SHP77 treated with DMSO at 0.1 percent for 48 hours (cell line): ENCODE measurements around the gene THRB.

Experiments used
- DNase-seq: peaks from one replicate; lab custom pipeline; 2025; lab: John Stamatoyannopoulos, UW

The THRB gene

DNA sequence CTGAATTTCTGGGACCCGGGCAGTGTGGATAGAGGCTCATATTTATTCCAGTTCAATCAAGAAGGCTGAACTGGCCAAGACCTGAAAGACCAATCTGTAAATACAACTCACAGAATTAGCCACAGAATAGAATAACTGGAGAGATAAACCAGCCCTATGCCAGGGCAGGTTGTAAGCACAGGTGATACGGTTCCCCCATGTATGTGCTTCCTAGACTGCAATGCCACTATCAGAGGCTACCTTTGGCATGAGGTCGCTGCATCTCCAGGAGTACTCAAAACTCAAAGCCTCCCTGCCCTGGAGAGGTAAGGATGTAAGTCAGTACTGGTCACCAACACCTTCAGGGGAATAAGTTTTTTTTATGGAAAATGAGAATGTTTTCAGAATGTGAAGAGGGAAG, 314.0 kb downstream of the THRB start:
- DNase-seq: no peak

DNA sequence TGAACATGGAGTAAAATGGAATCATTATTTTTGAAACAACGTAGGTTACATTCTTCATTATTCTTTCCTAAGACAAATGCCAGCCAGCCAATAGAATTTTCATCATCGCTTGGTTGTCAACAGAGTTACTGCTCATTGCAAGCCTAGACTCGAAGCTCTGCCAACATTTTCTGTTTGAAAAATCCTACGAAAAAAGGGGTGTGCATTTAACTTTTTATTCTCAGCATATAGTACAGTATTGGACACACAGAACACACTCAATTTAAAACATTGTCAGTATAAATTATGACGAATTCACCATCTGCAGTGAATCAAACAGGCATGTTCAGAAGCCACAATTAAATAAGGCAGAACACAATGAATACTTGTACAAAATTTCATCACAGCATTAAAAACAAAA, 317.4 kb downstream of the THRB start:
- DNase-seq: no peak

DNA sequence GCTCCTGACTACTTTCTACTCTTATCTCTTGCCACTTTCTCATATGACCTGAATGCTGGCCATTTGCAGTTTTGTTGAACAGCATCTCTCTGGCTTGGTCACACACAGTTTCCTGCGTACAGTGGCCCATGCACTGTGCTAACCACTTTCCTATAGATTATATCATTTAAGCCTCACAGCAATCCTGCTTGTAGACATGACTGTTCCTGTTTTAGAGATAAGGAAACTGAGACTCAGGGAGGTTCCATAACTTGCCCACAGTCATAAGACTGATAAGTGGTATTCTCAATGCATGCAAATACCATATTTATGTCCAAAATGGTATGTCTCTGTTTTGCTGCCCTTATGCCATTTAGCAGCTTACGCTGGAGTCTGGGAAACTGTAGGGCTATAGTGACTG, 320.0 kb downstream of the THRB start:
- no peak for DNase-seq

DNA sequence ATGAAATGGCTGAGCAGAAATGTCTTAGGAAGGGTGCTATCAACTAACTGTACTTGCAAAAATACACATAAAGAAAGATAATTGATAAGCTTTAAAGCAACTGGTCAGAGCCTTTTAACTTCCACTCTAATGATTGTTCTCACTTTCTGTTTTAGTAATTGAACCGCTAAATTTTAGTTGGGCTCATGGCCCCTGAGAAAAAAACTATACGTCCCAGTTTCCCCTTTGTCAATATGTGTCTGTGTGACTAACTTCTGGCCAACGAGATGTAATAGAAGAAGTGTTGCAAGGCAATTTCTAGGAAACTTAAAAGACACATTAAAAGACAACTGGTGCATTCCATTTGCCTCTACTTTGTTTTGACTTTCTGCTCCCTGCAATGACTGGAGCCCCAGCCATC, 325.7 kb downstream of the THRB start:
- no peak for DNase-seq

DNA sequence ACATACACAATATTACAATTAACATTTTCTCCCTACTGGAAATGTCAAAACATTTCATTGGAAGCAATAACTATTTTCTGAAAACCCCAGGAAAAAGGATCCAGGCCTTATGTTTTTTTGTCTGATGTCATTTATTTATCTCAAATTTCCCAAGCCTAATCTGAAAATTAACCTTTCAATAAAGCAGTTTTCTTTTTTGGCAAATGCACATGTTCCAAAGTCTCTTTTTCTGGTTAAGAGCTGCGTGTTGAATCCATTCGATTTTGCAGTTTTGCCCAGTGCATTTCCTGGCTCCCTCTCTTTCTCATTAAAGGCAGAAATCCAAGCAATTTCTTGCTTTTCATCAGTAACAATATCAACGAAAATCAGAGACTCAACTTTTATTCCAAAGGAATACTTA, 327.2 kb downstream of the THRB start:
- no peak for DNase-seq

DNA sequence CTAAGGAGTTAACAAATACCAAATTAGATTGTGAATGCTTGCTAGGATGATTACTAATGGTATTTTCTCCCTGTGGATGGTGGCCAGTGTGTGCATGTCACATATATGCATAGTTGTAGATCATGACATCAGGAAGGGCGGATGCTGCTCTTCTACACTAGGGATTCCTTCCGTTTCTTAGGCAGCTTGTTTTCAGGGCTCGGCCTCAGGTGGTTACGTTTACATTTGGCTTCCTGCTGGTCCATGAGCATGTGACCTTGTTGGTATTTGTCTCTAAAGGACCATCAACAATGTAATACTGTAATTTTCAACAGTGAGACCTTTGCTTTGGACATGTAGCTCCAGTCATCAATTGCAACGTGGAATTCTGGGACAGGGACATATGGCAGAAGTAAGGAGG, 328.1 kb downstream of the THRB start:
- no peak for DNase-seq

DNA sequence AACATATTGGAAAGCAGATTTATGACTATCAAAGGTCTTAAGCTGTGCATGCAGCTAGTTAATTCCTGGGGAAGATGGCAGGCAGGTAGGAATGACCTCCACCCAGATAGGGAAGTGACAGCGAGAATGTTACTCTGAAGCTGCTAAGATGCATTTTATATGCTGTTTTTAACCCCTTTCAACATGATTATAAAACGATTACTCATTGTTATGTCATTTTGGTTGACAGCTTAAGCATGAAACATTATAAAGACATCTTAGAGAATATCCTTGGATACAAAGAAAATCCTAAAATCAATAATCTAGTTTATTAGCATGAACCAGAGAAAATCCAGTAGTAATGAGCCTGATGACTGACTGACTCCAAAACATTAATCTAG, 329.1 kb downstream of the THRB start:
- no peak for DNase-seq

DNA sequence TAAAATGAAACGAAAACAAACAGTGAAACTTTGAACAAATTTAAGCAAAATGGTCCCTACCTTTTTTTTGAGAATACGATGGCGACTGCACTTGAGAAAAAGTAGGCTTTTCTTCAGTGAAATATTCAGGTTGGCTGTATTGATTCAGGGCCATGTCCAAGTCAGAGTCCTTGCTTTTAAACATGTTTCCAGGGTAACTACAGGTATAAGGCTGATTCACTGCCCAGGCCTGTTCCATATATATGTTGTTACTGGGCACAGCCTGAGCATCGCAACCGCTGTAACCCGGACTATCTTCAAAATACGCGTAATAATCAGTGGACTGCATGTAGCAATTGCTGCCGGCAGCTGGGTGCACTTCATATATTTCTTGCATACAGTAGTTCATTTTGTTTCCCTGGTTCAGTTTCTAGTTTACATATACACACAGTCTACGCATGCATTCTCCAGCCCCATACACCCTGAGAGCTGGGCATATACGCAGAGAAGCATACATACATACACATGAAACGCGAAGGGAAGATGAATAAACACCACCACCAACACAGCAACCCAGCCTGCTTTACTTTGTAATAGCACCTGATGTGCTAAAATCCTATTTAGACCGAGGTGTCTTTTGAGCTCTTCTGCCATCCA, 329.6 kb downstream of the THRB start:
- DNase-seq: no peak

DNA sequence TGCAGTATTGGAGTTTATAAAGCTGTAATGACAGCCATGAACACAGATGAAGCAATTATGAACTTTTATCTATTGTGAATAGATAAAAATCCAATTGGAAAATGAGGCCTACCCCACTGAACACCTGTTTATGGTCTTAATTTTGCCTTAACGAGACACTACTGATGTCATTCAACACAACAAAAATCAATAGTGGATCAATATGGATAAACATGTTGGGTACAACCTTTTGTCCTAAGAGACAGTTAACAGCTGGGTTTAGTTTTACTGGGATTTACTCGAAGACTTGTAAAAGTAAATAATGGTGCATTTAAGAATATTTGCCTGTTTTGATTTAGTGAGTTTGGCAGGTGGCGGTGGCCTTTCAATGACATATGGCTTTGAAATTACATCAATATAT, 331.7 kb downstream of the THRB start:
- DNase-seq: no peak

DNA sequence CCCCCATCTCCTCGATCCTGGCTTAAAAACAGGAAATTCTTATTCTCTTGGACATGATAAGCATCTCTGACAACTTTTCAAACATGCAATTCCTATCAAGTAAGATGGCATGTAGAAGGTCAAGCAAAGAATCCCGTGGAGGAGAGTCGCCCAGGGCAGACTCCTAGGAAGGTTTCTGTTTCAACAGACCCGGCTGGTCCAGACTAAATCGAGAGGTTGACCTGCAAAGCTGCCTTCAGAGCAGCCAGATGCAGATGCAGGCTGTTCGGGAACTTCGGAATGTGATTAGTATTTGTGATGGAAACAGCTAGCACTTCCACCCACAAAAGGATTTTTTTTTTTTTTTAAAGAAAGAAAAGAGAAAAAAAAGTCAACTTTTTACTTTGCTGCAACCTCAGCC, 332.8 kb downstream of the THRB start:
- no peak for DNase-seq

DNA sequence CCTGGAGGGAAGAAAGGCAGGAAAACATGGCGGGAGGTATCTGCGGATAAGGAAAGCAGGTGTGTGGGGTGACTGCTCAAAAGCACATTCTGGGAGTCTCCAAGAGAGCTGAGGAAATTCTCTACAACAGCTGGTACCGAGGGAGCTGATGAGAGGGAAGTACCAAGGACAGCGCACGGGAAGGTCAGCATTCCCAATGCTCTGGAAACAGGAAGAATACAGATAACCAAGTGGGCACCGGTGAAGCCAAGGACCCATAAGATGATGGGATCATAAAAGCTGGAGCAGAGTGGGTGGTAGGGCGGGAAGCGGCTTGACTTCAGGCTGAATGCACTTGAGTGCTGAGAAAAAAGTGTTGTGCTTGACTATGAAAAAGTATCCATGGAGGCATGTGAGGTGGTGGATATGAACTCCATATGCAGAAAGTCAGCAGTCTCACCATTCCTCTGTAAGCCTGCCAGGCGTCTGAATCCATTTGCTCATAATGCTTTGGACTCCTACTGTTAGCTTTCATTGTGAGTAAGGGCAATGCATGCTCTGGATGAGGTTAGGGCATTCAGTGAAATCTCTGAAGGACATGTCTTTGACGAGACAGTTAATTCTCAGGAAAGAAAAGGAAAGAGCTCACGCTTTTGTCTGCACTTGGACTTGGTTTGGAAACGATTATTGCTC, 334.1 kb downstream of the THRB start:
- DNase-seq: no peak

DNA sequence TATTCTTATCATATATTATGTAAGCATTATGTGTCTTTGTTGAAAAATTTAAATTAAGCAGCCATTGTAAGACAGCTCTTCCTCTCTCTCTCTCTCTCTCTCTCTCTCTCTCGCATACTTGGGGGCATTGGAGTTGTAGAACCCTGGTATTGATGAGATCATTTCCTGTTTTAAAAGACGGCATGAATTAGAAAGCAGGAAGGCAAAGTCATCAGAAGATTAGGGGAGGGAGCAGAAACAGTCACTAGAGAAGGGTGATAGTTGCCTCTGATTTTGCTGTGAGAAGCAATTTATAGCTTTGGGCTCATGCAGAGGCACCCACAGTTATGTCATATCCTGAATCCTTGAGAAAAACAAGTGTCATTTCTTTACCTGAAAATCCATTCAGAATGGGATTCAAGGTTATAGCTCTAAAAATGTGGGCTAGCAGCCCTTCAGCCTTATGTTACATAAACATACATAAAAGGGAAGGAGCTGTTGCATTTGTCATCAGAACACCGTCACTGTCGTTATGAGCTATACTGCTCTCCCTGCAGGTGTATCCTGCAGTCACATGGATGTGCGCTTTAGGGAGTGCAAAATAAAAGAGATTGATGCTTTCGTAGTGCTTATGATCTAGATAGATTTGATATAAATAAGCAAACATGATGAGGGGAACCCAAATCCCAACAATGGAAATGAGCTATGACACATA, 335.7 kb downstream of the THRB start:
- no peak for DNase-seq

DNA sequence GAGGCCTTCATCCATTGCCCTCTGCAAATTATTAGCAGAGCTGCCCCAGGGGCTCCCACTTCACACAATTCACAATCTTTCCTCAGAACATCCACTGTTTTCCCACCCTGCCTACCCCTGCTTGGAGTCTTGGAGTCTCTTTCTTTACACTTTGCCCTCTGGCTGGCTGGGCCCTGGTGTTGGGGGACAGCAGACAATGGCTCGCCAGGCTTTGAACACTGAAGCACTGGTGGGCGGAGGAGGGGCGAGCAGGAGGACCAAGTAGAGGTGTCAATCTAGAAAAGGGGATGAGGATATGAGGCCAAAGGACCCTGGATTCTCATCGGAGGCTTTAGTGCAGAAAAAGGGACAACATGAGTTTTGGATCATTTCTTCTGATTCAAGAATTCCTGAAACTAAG, 337.5 kb downstream of the THRB start:
- no peak for DNase-seq

DNA sequence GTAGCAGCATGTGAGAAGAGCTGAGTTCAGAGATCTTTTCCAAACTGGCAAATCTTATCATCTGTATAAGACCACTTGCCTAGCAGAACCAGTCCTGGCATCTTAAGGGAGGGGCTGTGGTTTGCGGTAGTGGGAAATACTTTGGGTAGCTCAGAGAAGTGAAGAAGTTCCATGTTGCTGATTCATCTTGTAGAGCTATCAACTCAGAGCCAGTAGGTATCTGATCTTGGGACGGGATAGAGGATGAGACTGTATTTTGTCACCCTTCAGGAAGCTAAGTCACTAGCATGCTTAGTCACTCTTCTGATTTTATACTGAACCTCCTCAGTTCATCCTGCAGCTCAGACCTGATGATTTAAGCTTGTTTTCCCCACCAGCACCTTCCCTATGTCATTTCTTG, 338.2 kb downstream of the THRB start:
- DNase-seq: no peak

DNA sequence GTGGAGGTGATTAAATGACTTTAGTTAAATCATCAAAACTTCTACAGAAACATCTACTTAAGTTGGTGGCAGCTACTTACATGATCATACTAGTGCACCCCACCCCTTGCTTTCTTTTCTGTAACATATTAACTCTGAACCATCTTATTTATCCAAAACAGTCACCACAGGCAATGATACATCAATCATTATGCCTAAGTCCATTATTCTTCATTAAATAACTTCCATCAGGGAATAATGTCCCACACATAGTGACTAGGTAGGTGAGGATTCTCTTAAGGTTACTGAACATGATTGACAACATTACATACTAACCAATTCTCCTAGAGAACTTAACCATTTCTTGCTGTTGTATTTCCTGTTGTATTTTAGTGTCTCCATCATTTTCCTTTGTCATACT, 339.4 kb downstream of the THRB start:
- DNase-seq: no peak

DNA sequence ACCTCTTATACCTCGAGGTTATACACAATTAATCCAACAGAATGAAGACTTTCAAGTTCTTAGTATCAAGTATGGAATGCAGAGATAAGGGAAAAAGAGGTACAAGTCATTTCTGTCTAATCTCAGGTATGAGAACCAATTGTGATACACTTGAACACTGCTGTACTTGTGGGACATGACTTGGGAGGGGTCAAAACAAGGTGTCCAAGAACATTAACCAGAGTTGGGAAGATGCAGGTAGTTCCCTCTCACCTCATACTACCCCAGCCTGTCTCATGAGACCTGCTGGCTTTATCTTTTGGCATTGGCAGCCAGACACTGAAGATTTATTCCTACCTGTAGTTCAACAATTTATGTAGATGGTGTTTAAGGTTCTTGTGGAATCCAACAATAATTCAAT, 339.9 kb downstream of the THRB start:
- no peak for DNase-seq

DNA sequence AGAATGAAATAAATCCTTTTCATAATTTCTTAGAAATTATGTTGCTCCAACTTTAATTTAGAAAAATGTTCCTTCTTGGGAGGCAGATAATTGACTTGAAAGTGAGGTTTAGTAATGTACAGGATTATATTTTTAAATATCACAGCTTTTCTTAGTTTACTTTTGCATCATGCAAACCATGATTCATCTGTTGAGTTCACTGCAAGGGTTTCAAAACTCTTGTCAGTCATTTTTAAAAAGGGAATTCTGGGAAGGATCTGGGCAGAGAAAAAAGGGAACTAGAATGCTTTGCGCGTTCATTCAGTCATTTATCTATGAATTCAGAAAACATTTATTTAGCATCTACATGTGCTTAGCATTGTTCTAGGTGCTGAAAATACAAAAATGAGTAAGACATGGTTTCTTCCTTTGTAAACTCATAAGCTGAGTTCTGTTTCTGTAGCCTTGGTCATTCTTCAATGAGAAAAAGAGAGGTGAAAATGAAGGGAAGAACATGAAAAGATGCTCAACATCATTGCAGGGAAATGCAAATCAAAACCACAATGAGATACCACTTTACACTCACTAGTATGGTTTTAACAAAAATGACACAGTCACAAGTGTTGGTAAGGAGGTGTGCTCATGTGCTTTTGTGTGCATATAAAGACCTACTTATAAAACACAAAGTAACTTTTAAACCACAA, 340.5 kb downstream of the THRB start:
- DNase-seq: no peak

DNA sequence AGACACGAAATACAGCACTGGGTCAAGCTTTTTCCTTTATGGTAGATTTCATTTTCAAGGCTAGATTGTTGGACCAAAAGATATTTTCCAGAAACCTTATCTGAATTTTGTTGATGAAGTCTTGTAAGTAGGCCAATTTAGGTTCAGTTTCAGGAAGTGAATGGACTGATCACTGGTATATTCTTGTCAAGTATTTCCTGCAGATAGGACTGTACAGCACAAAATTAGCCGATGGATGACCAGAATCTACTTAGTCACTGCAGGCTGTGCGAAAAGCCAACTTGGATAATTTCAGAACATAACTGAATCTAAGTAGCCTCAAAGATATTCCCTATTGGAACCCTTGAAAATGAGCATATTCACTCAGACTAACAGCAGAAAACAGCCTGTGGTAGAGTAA, 343.1 kb downstream of the THRB start:
- DNase-seq: no peak

DNA sequence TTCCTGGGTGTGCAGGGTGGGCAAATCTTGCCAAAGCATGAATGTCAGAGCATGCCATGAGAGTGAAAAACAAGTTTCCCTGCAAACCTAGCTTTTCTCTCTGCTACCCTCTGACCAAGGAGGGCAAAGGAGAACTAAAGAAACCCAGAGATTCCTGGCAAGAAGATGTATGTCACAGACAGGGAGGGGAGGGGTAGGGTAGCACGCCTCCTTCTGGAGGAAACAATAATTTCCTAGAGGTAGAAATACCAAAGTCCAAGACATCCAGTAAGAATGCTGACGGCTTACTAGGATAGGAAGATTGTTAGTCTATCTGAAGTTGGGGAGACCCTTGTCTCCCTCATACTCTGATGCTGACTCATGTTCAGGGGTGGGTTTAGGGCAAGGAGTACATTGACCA, 345.6 kb downstream of the THRB start:
- DNase-seq: no peak

DNA sequence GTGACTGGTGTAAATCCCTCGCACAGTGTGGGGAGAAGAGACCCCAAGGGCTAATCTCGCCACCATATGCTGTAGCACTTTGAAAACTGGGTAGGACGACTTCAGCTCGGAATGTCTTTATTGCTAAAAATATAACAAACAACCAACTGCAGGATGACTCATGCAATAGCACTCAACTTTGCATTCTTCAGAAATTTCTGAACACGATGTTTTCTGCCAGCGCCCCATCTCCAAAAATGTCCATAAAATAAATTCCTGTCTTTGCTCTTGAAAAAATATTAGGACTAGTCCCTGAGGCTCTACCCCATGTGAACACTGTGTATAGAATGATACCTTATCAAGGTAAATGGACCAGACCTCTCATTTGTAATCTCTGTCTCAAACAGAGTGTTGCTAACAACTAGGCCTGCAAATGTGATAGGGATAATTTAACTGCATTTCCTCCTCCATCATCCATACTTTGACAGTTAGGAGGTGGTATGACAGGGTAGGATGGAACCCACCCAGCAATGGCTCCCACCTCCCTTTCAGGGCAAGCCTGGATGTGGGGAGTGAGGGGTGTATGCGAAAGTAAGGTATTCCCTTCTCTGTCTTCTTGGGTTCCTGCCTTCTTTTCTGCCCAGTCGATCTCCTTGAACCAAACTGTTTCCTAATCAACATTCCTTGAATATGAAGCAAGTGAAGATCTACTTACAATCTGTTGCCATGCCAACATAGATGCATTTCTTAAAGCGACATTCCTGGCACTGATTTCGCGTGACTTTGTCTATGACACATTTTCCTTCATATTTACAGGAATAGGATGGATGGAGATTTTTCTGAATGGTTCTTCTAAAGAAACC, 348.4 kb downstream of the THRB start:
- no peak for DNase-seq

DNA sequence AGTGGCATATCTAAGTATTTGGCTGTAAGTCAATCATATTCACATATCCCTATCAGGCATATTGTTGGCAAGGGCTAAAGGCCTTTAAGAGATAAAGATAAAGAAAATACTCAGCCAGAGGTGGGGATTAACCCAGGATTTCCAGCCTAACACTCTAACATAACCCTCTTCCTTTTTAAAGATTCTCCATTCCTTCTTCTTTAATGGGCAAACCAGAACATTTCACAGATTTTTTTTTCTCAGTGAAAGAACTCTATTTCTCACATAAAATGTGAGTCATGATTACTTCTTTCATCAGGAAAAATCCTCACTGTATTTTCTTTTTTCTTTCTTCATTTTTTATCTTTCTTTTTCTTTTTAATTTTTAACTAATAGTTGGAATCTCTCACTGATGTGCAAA, 349.2 kb downstream of the THRB start:
- no peak for DNase-seq

DNA sequence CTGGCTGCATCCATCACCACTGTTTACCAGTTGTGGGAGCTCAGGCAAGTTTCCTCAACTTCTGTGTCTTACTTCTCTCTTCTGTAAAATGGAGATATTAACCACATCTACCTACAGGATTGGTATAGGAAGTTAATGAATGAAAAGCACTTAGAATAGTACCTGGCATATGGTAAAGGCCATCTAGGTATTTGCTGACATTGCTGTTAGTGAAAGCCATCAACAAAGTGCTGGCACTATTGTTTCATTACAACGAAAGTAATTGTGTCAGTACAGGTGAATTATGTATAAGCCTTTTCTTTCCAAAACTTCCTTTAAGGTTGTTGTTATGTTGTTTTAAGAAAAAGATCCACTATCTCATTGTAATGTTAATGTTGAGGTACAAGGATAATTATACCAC, 352.5 kb downstream of the THRB start:
- no peak for DNase-seq
